ENCODE data around the gene ABTB2. TPM values are rescaled to one million over a fixed set of nuclear protein-coding genes. Genes with fewer than 3 reads are reported as not detected.
A peak's percentile ranks its signal among the peaks of the same experiment; 100 is the strongest.

The ABTB2 gene
- polyA plus RNA-seq, 2 of the 4 experiments (the other 2 are of a cell fraction) = 8.9 to 15.4 TPM

- 0 out of 2 replicates have a peak, but pooled peaks have one; percentile 63 for TF ChIP-seq MYC (IDR thresholded peaks at IDR 0.05; ENCODE audit: borderline replicate concordance, low read length)
- no peak for TF ChIP-seq CHD4 (IDR thresholded peaks at IDR 0.05; ENCODE audit: borderline replicate concordance)
- peak; percentile 78 for TF ChIP-seq JUNB (IDR thresholded peaks at IDR 0.05)
- no peak for TF ChIP-seq FOSB (CRISPR knock-in tag; IDR thresholded peaks at IDR 0.05)
Observed at GRCh38 chr11:34344768-34345539, 12.9 kb downstream of the ABTB2 start (continued).

- DNase-seq (ENCODE audit: low read depth in 1 of 2, low spot score in 1 of 2) = no peak
- peak in 1 of 2 experiments; percentile 3; a peak in 2 of 6 replicates for ATAC-seq
- TF ChIP-seq MAZ (IDR thresholded peaks at IDR 0.05; ENCODE audit: borderline replicate concordance, low read depth, low read length) (no peak), MAX (IDR thresholded peaks at IDR 0.05) (0 out of 2 replicates have a peak, but pooled peaks have one; percentile 1), HOXB5 (CRISPR knock-in tag; IDR thresholded peaks at IDR 0.05) (no peak)
- ChIA-PET CTCF (interaction anchor here (0.8 to 10.3 kb wide), 7 partner anchors 12 to 168 kb away, joined by 3 to 113 read pairs (median 3); partner anchors contain the start of gene ABTB2), POLR2A (interaction anchor here (1.1 to 5.7 kb wide), 3 partner anchors 13 to 170 kb away, joined by 3 to 58 read pairs (median 7); partner anchors contain the start of gene ABTB2)
- H3K4me3 ChIP-seq = 0 out of 3 replicates have a peak overlapping the region, but pooled peaks have one; percentile 9
- peak overlapping the region; percentile 88 to 89 for H3K27ac ChIP-seq
- peaks cover 100% of the 10 kb centered on the region for H3K4me1 ChIP-seq
- no peak for FAIRE-seq
- WGBS (ENCODE audit: missing lambda C conversion rate) = 29% methylated on average over 6 of the region's 6 CpGs
- peak overlapping the region; percentile 90 for H3K4me2 ChIP-seq
- H3K9me3 ChIP-seq = no peaks in the 10 kb centered on the region
Observed at GRCh38 chr11:34344410-34344767, 13.4 kb downstream of the ABTB2 start.

GRCh38 chr11:34343686-34344085 is 14.1 kb downstream of the ABTB2 start:
- POLR2A ChIA-PET = interaction anchor here (0.6 to 5.7 kb wide), 3 partner anchors 13 to 170 kb away, joined by 4 to 58 read pairs (median 5); partner anchors contain the start of gene ABTB2
- no peak for ATAC-seq

GRCh38 chr11:34343153-34343552 is 14.7 kb downstream of the ABTB2 start:
- Histone ChIP-seq H3K4me2 (peak overlapping the region; percentile 90), H3K4me1 (peaks cover 99% of the 10 kb centered on the region), H3K4me3 (no peak overlapping the region), H3K9me3 (no peaks in the 10 kb centered on the region), H3K27ac (peak overlapping the region; percentile 88 to 89)
- ChIA-PET POLR2A (interaction anchor here (0.6 to 5.7 kb wide), 3 partner anchors 14 to 169 kb away, joined by 4 to 58 read pairs (median 5); partner anchors contain the start of gene ABTB2), CTCF (interaction anchor here (0.9 to 10.3 kb wide), 4 partner anchors 11 to 167 kb away, joined by 3 to 113 read pairs (median 30); partner anchors contain the start of gene ABTB2)
- WGBS (ENCODE audit: missing lambda C conversion rate) = 86% methylated on average over 3 of the region's 3 CpGs
- DNase-seq (ENCODE audit: low read depth in 1 of 2, low spot score in 1 of 2) (peak in 1 of 2 experiments; percentile 46), FAIRE-seq (no peak), ATAC-seq (no peak)
- TF ChIP-seq EHMT2 (IDR thresholded peaks at IDR 0.05; ENCODE audit: low read depth) (no peak), EP300 (IDR thresholded peaks at IDR 0.05) (no peak), GATA3 (IDR thresholded peaks at IDR 0.05; ENCODE audit: borderline replicate concordance) (0 out of 2 replicates have a peak, but pooled peaks have one; percentile 36), BCL3 (IDR thresholded peaks at IDR 0.05) (no peak)

More at GRCh38 chr11:34343686-34344085, 14.1 kb downstream of the ABTB2 start:
- DNase-seq (ENCODE audit: low read depth in 1 of 2, low spot score in 1 of 2) (no peak), FAIRE-seq (no peak)
- no peaks in the 10 kb centered on the region for H3K9me3 ChIP-seq
- TF ChIP-seq MAX (IDR thresholded peaks at IDR 0.05) = no peak
- peak; percentile 79; the same call in 1 of the 2 replicates for TF ChIP-seq KDM1A (IDR thresholded peaks at IDR 0.05; ENCODE audit: low read depth)
- CTCF ChIA-PET = interaction anchor here (0.8 to 10.3 kb wide), 4 partner anchors 13 to 168 kb away, joined by 3 to 113 read pairs (median 29); partner anchors contain the start of gene ABTB2
- WGBS (ENCODE audit: missing lambda C conversion rate) = 97% methylated on average over 5 of the region's 6 CpGs
- no peak overlapping the region for H3K4me3 ChIP-seq
- H3K27ac ChIP-seq = peak overlapping the region; percentile 88 to 89
- peaks cover 99% of the 10 kb centered on the region for H3K4me1 ChIP-seq
- peak overlapping the region; percentile 90 for H3K4me2 ChIP-seq

Measured in A549 (cell line).